Fibroblast of lung (primary cell): ENCODE results near the gene PDE9A. TPM values are rescaled to one million over a fixed set of nuclear protein-coding genes. Genes with fewer than 3 reads are reported as not detected.

Experiments used
- DNase-seq, 2 donors: peaks; one replicate each; pipeline versions ENCODE4 v3.0.0 to v3.0.0-alpha.2; 2010; ENCODE audit warnings: low read depth in 2 of 2
- H2AFZ ChIP-seq: 2 replicates; pipeline ENCODE4 v1.5.1; 2012; ENCODE audit warnings: low read length, control low read depth, inconsistent platforms
- H3K27ac ChIP-seq: 2 replicates; pipeline ENCODE4 v1.5.1; 2011; ENCODE audit warnings: low read length, control low read depth; ENCODE audit not compliant: insufficient read depth
- H3K27me3 ChIP-seq: 2 replicates; pipeline ENCODE4 v1.5.1; 2011; ENCODE audit warnings: mild to moderate bottlenecking, low read length; ENCODE audit not compliant: control insufficient read depth, insufficient read depth
- H3K36me3 ChIP-seq: 2 replicates; pipeline ENCODE4 v1.5.1; 2011; ENCODE audit warnings: low read length; ENCODE audit not compliant: control insufficient read depth, insufficient read depth
- H3K4me1 ChIP-seq: 2 replicates; pipeline ENCODE4 v1.5.1; 2011; ENCODE audit warnings: low read length; ENCODE audit not compliant: control insufficient read depth, insufficient read depth; ENCODE audit errors: extremely low read depth
- H3K4me2 ChIP-seq: 2 replicates; pipeline ENCODE4 v1.5.1; 2011; ENCODE audit warnings: low read length, control low read depth; ENCODE audit not compliant: insufficient read depth; ENCODE audit errors: extremely low read depth
- H3K4me3 ChIP-seq, 4 experiments: fragments of 200-600 bp in 1 of 4; sonication (generic) in 1 of 4; replicated peaks in 1 of 4; 2 replicates each; pipeline ENCODE4 v1.5.1; 2011 to 2016; ENCODE audit warnings: low read length in 4 of 4, low read depth in 3 of 4, mild to moderate bottlenecking in 3 of 4, control low read depth in 2 of 4, inconsistent platforms in 1 of 4, mixed read lengths in 1 of 4; ENCODE audit not compliant: insufficient read depth in 1 of 4; ENCODE audit errors: control extremely low read depth in 1 of 4
- H3K79me2 ChIP-seq: 2 replicates; pipeline ENCODE4 v1.5.1; 2012; ENCODE audit warnings: mild to moderate bottlenecking, low read length, inconsistent platforms; ENCODE audit not compliant: control insufficient read depth, insufficient read depth
- H3K9ac ChIP-seq: 2 replicates; pipeline ENCODE4 v1.5.1; 2011; ENCODE audit warnings: mild to moderate bottlenecking, low read length, control low read depth; ENCODE audit not compliant: insufficient read depth
- H3K9me3 ChIP-seq: 2 replicates; pipeline ENCODE4 v1.5.1; 2012; ENCODE audit warnings: low read depth, low read length; ENCODE audit not compliant: control insufficient read depth, insufficient read depth
- H4K20me1 ChIP-seq: 2 replicates; pipeline ENCODE4 v1.5.1; 2011; ENCODE audit warnings: low read length; ENCODE audit not compliant: control insufficient read depth, insufficient read depth; ENCODE audit errors: extremely low read depth
- EZH2 ChIP-seq: IDR thresholded peaks from 2 replicates; pipeline ENCODE4 v1.5.1; 2012; ENCODE audit warnings: low read length, control low read depth, mild to moderate bottlenecking; ENCODE audit errors: missing control alignments
- polyA minus RNA-seq: library from RNA; depleted of rRNA, polyadenylated mRNA; stranded (reverse); fragments of >200 nt; gene quantifications from 2 replicates; pipeline ENCODE4 v1.2.3, GENCODE V29; 2011; ENCODE audit warnings: low replicate concordance
- polyA plus RNA-seq, 2 donors: library from polyadenylated mRNA; depleted of rRNA in 1 of 2; stranded (reverse) in 1 of 2; unstranded in 1 of 2; fragments of >200 nt; gene quantifications; 2 replicates each; pipeline ENCODE4 v1.2.1, GENCODE V29; 2011 to 2012; ENCODE audit warnings: missing spikeins in 1 of 2
- total RNA-seq: library from RNA; depleted of rRNA; stranded (reverse); fragments of >200 nt; gene quantifications from 2 replicates; pipeline ENCODE4 v1.2.1, GENCODE V29; 2014
- TF ChIP-seq, protein P1 (sequence below), 2 donors: IDR thresholded peaks in 1 of 2; conservative IDR thresholded peaks in 1 of 2; 1 replicate in 1 of 2; 2 replicates in 1 of 2; pipeline ENCODE4 v1.5.1; 2011 to 2012; ENCODE audit warnings: low read length in 2 of 2, control low read depth in 1 of 2, inconsistent platforms in 1 of 2, low read depth in 1 of 2, mild to moderate bottlenecking in 1 of 2

The PDE9A gene
- total RNA-seq (1.8 TPM in 2 replicates), polyA plus RNA-seq (2.5 and 4.4 TPM in 2 replicates), polyA minus RNA-seq (4.0 and 6.7 TPM in 2 replicates)
- 1.8 and 4.3 TPM in 2 replicates for polyA plus RNA-seq (2012)

DNA sequence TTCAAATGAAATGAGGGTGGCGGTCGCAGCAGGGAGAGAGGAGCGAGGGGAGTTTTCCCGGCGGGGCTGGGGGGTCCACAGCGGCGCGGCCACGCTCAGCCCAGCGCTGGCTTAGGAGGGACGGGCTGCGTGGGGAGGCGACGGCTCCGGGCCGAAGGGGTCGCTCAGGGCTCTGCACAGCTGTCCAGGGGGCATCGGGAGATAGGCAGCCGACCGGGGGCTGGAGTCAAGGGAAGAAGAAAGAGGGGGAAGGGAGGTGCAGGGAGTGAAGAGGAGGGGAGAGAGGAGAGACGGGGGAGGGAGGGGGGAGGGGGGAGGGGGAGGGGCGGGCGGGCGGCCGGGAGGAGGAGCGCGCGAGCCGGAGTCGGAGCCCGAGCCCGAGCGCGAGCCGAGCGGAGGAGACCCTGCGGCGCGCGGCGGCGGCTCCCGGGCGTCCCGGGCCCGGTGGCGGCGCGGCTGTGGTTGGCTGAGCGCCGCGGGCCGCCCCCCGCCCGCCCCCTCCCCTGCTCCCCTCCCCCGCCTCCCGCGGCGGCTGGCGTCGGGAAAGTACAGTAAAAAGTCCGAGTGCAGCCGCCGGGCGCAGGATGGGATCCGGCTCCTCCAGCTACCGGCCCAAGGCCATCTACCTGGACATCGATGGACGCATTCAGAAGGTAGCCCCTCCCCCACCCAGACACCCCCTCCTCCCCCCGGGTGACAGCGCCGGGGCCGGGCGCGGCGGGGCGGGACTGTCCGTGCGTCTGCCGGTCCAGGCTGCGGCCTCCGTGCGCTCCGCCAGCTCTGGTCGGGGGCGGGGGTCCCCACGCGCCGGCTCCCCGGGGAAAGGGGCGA, at the start of gene PDE9A:
Gene PDE9A, plus strand, starts transcription at position 391 of the 831 bp plus-strand sequence. Its CDS starts 194 bp downstream, at position 585.
- H3K27ac ChIP-seq = no peak within 1 kb of the TSS
- H3K4me3 ChIP-seq = peak within 1 kb of the TSS; percentile 22 to 54 (median 26)
- H3K4me2 ChIP-seq = peak within 1 kb of the TSS; percentile 25
- no peaks in the 10 kb centered on the region for H4K20me1 ChIP-seq
- H3K4me1 ChIP-seq = no peaks in the 10 kb centered on the region
- DNase-seq = no peak
- H3K9me3 ChIP-seq = no peaks in the 10 kb centered on the region
- H3K79me2 ChIP-seq = no peaks in the 10 kb centered on the region
- no peaks in the 10 kb centered on the region for H3K36me3 ChIP-seq
- H2AFZ ChIP-seq = no peak within 1 kb of the TSS
- H3K27me3 ChIP-seq = peaks cover 19% of the 10 kb centered on the region
- peak within 1 kb of the TSS; percentile 30 for H3K9ac ChIP-seq
- TF ChIP-seq, protein P1, sequence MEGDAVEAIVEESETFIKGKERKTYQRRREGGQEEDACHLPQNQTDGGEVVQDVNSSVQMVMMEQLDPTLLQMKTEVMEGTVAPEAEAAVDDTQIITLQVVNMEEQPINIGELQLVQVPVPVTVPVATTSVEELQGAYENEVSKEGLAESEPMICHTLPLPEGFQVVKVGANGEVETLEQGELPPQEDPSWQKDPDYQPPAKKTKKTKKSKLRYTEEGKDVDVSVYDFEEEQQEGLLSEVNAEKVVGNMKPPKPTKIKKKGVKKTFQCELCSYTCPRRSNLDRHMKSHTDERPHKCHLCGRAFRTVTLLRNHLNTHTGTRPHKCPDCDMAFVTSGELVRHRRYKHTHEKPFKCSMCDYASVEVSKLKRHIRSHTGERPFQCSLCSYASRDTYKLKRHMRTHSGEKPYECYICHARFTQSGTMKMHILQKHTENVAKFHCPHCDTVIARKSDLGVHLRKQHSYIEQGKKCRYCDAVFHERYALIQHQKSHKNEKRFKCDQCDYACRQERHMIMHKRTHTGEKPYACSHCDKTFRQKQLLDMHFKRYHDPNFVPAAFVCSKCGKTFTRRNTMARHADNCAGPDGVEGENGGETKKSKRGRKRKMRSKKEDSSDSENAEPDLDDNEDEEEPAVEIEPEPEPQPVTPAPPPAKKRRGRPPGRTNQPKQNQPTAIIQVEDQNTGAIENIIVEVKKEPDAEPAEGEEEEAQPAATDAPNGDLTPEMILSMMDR (conservative IDR thresholded peaks at IDR 0.05 in 1 of 2, IDR thresholded peaks at IDR 0.05 in 1 of 2; ENCODE audit: low read depth in 1 of 2, low read length in 2 of 2) = no peak
- no peak for TF ChIP-seq EZH2

DNA sequence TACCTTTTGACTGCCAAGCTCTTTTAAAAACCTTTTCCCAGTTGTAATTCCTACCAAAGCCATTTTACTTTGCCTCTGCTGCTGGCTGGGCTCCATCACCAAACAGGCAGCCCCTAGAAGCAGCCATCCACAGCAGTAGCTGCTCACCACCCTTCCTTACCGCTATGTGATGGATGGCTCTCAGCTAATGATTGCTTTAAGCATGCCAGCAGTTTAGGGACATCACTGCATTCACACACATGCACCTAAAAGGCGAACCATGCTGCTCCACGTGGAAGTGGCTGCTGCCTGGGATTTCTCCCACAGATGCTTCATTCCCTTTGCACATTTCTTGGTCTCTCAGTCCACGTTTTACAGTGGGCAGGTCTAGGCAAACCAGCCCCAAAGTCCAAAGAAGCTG, 46.3 kb upstream of the PDE9A start:
- Histone ChIP-seq H2AFZ (no peak overlapping the region), H4K20me1 (no peaks in the 10 kb centered on the region), H3K9ac (no peak overlapping the region), H3K79me2 (no peaks in the 10 kb centered on the region), H3K4me2 (no peak overlapping the region), H3K27me3 (no peaks in the 10 kb centered on the region), H3K4me3 (no peak overlapping the region), H3K9me3 (no peaks in the 10 kb centered on the region), H3K27ac (no peak overlapping the region), H3K36me3 (no peaks in the 10 kb centered on the region), H3K4me1 (no peaks in the 10 kb centered on the region)
- TF ChIP-seq, protein P1 (conservative IDR thresholded peaks at IDR 0.05 in 1 of 2, IDR thresholded peaks at IDR 0.05 in 1 of 2; ENCODE audit: low read depth in 1 of 2, low read length in 2 of 2) = no peak
- TF ChIP-seq EZH2 = no peak
- DNase-seq = no peak

DNA sequence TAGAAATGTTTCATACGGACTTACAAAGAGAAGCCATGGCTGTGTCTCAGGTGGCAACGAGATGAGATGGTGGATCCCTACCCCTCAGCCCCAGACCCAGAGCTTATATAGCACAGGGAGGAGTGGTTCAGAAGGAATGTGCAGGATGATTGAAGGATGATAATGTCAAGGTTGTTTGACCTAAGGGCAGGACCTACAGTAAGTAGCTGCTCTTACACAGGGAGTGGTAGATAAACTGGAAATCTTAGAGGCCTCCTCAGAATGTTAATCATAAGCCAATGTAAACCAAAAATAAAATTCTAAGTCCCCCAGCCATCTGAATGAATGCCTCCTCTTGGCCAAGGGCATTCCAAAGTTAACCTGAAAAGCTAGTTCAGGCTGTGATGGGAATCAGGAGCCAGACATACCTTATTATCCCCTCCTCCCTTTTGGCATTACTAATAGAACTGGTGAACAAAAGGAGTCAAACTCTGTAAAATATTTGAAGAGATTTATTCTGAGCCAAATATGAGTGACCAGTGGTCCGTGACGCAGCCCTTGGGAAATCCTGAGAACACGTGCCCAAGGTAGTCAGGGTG, 45.8 kb upstream of the PDE9A start:
- Histone ChIP-seq H4K20me1 (no peaks in the 10 kb centered on the region), H3K9ac (no peak overlapping the region), H3K4me2 (no peak overlapping the region), H3K36me3 (no peaks in the 10 kb centered on the region), H3K27ac (no peak overlapping the region), H3K4me3 (no peak overlapping the region), H2AFZ (no peak overlapping the region), H3K79me2 (no peaks in the 10 kb centered on the region), H3K9me3 (no peaks in the 10 kb centered on the region), H3K27me3 (no peaks in the 10 kb centered on the region), H3K4me1 (no peaks in the 10 kb centered on the region)
- no peak for DNase-seq
- no peak for TF ChIP-seq EZH2
- TF ChIP-seq, protein P1 (conservative IDR thresholded peaks at IDR 0.05 in 1 of 2, IDR thresholded peaks at IDR 0.05 in 1 of 2; ENCODE audit: low read depth in 1 of 2, low read length in 2 of 2) = no peak
